A673 (cell line): ENCODE results near the gene WNK2.

Experiments
- CTCF ChIP-seq: fragments of 300-800, 200-600 bp; sonication (generic); conservative IDR thresholded peaks from 2 replicates; pipeline ENCODE4 v1.5.1; 2017; ENCODE audit warnings: low read depth, mild to moderate bottlenecking, antibody characterized with exemption, low read length, moderate library complexity, mixed read lengths
- EZH2 ChIP-seq: fragments of 200-600 bp; sonication (generic); IDR thresholded peaks from 2 replicates; pipeline ENCODE4 v1.6.1; 2017; ENCODE audit warnings: borderline replicate concordance, low read depth, mild to moderate bottlenecking, mixed read lengths, antibody characterized with exemption, low read length; ENCODE audit not compliant: poor library complexity, severe bottlenecking

GRCh38 chr9:93217706-93218105 is 33.8 kb downstream of the WNK2 start:
- TF ChIP-seq CTCF (no peak), EZH2 (no peak)
